NCI-H510A treated with DMSO at 0.1 percent for 48 hours (cell line): ENCODE data around the gene NLRP6.
"Not testable (repeated sequence)": the region's sequence is repeated elsewhere in the genome, so short reads cannot be mapped to it uniquely, and the experiment has no call there.

Experiments
- DNase-seq: peaks from one replicate; lab custom pipeline; 2025; lab: John Stamatoyannopoulos, UW

NLRP6 gene

GRCh38 chr11:308740-309665, 30.8 kb downstream of the NLRP6 start:
- DNase-seq: not testable (repeated sequence)

GRCh38 chr11:309979-310572, 31.9 kb downstream of the NLRP6 start:
- DNase-seq: not testable (repeated sequence)

GRCh38 chr11:311013-311748, 33.0 kb downstream of the NLRP6 start:
- not testable (repeated sequence) for DNase-seq

DNA sequence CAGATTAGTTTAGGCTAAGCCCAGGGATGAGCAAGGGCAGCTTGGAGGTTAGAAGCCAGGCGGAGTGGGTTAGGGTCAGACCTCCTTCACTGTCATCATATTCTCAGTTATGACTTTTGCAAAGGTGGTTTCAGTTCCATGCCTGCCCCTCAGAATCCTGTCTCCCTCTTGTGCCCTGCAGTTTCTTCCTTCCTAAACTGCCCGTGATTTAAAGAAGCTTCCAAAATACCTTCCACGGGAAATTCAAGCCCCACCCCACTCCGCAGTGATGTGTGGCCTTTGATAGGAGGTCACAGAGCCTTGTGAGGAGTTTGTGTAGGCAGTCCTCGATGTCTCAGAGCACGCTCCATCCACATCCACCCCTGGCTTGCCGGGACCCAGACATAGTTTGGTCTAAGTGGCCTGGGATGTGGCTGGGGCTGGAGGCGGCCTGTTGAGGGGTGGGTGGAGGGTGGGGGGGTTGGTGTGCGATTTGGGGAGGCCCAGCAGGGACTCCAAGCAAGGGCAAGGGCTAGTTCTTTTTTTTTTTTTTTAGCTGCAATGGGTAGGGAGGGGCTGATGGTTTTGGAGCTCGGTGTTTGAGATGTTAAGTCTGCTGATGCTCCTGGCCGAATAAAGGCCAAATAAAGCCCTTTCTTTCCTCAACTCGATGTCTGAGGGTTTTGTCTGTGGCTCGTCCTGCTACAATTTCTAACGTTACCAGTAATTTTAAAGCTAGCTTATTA, 34.0 kb downstream of the NLRP6 start:
- no peak for DNase-seq

GRCh38 chr11:313304-313786, 35.1 kb downstream of the NLRP6 start:
- no peak for DNase-seq

DNA sequence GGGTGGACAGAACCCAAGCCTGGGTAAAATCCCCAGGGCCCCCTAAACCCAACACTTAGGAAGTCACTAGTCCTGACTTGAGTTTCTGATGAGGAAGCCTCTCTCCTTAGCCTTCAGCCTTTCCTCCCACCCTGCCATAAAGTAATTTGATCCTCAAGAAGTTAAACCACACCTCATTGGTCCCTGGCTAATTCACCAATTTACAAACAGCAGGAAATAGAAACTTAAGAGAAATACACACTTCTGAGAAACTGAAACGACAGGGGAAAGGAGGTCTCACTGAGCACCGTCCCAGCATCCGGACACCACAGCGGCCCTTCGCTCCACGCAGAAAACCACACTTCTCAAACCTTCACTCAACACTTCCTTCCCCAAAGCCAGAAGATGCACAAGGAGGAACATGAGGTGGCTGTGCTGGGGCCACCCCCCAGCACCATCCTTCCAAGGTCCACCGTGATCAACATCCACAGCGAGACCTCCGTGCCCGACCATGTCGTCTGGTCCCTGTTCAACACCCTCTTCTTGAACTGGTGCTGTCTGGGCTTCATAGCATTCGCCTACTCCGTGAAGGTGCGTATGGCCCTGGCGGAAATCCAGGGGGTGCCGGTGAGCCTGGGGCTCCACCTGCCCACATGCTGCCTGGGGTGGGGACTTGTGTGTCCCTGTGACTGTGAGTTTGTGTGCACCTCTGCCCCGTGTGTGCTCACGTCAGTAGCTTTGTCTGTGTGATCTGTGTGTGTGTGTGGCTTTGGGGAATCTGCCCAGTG, 35.8 kb downstream of the NLRP6 start, which contains the start of gene IFITM1:
Gene IFITM1, plus strand, starts transcription at position 254 of the 767 bp plus-strand sequence. Its CDS starts 131 bp downstream, at position 385.
- no peak for DNase-seq

- DNase-seq: not testable (repeated sequence)
These were observed 36.3 kb downstream of the NLRP6 start for GRCh38 chr11:314554-314875.

- no peak for DNase-seq
These were observed 36.9 kb downstream of the NLRP6 start for GRCh38 chr11:315051-315481.

- DNase-seq: no peak
These were observed 37.3 kb downstream of the NLRP6 start for GRCh38 chr11:315516-315994.

GRCh38 chr11:316031-316701, 38.0 kb downstream of the NLRP6 start:
- no peak for DNase-seq

- no peak for DNase-seq
These were observed 38.7 kb downstream of the NLRP6 start for GRCh38 chr11:316891-317301.

DNA sequence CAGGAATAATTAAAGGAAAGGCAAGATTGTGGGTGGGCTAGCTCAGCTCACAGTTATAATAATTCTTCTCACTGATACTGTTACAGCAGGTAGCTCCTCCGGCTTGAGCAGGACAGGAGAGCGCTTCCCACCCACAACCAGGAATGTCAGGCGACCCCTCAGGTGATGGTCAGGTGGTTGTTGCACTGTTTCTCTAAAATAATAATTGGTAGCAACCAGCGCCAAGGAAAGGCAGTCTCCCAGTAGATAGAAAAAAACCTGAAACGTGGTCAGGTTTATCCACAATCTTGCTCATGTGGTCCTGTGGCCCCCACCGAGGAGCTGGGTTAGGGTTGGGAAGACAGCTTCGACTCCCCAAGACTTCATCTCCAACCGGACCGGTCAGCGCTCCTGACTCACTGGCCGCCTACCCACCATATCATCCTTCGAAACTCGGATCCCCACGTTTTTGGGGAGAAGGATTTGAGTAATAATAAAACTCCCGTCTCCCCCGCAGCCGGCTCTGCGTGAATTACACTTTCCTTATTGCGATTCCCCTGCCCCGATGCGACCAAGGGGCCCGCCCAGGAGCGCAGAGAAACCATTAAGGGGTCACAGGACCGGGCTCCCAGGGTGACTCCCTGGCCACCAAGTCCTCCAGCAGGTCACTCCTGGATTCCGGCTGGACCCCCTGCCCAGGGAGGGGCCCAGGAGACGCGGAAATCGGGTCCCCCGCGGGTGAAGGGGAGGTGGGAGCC, 39.6 kb downstream of the NLRP6 start:
- DNase-seq: not testable (repeated sequence)

DNA sequence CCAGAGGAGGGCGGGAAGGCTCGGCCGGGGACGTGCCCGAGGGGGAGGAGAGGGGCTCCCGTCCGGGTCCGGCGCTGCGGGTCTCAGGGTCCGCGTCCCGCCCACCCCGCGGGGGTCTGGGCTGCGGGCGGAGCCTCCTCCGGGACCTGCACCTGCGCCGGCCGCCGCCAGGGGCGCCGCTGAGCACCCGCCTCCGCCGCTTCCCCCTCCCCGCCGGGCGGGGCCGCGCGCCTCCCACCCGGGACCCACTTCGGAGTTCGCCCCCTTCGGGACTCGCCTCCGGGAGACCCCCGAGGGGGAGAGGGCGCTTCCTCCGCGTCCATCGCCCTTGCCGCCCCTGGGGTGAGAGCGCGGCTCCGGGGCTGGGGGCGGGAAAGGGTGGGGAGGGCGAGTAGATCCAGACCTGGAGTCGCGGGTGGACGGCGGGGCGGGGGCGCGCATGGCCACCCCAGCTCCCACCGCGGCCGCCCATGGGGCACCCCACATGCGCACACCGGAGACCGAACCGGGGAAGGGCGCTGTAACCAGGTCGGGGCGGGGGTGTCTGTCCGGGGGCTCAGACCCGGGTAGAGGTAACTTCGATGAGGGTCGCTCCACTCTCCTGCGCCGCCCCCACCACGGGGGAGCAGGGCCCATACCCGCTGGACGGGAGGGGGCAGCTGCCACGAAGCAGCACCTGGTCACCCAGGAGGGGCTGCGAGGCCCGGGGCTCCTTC, 40.4 kb downstream of the NLRP6 start:
- DNase-seq: not testable (repeated sequence)

DNA sequence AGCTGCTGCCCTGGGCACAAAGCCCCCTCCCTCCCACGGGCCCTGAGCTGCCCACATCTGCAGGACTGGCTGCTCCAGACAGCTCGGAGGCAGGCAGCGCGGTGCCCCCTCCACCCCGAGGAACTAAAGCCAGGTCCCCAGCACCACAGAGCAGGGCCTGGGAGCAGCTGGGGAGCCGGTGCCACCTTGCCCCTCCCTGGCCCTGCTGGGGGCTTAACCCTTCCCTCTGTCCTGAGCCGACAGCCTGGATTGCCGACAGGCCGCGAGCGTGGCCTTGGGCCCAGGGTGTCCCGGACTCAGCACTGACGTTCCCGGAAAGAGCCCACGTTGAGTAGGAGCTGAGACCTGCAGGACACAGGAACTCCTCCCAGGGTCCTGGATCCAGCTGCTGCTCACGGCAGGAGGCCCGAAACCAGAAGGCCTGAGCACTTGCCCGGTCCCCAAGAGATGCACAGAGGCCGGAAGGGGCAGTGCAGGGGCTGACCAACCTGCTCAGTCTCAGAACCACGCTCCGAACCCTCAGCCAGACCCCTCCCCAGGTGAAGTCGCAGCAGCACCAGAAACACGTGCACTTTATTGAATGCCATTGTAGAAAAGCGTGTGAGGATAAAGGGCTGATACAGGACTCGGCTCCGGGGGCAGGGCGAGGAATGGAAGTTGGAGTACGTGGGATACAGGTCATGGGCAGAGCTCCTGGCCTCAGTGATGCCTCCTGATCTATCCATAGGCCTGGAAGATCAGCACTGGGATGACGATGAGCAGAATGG, 41.1 kb downstream of the NLRP6 start:
- not testable (repeated sequence) for DNase-seq

GRCh38 chr11:319888-320273, 41.7 kb downstream of the NLRP6 start:
- not testable (repeated sequence) for DNase-seq

GRCh38 chr11:324156-324555, 45.9 kb downstream of the NLRP6 start:
- DNase-seq: no peak

- DNase-seq: not testable (repeated sequence)
These were observed 46.6 kb downstream of the NLRP6 start for GRCh38 chr11:324593-325517.
